HepG2 (cell line): ENCODE results near the gene PDP2. TPM values are rescaled to one million over a fixed set of nuclear protein-coding genes. Genes with fewer than 3 reads are reported as not detected.
A peak's percentile ranks its signal among the peaks of the same experiment; 100 is the strongest.

Source experiments
- ARID4A ChIP-seq: sonication (generic); formaldehyde crosslinking; IDR thresholded peaks from 2 replicates; pipeline ENCODE4 v1.5.0; 2020; ENCODE audit warnings: mild to moderate bottlenecking, missing genetic modification reagents, borderline replicate concordance
- BCL6 ChIP-seq: IDR thresholded peaks from 2 replicates; pipeline ENCODE4 v1.6.1; 2016; ENCODE audit warnings: missing genetic modification reagents, missing compliant biosample characterization
- DMAP1 ChIP-seq: IDR thresholded peaks from 2 replicates; pipeline ENCODE4 v1.6.1; 2016
- E2F5 ChIP-seq: sonication (generic); formaldehyde crosslinking; conservative IDR thresholded peaks from 2 replicates; pipeline ENCODE4 v1.4.0; 2020; ENCODE audit warnings: missing genetic modification reagents
- ELF4 ChIP-seq: sonication (generic); formaldehyde crosslinking; IDR thresholded peaks from 2 replicates; pipeline ENCODE4 v1.5.0; 2020; ENCODE audit warnings: missing genetic modification reagents, mild to moderate bottlenecking, moderate library complexity, borderline replicate concordance
- GFI1 ChIP-seq: sonication (generic); formaldehyde crosslinking; IDR thresholded peaks from 2 replicates; pipeline ENCODE4 v1.5.0; 2020; ENCODE audit warnings: missing genetic modification reagents, mild to moderate bottlenecking, borderline replicate concordance
- HNRNPH1 ChIP-seq: fragments of 200-400 bp; formaldehyde crosslinking; optimal IDR thresholded peaks from 2 replicates; pipeline ENCODE3; 2017; ENCODE audit warnings: mild to moderate bottlenecking, low read depth, low read length
- NFRKB ChIP-seq: fragments of 450-650 bp; IDR thresholded peaks from 2 replicates; pipeline ENCODE4 v1.6.1; 2017
- NONO ChIP-seq, 2 experiments: fragments of 450-650 bp in 1 of 2; sonication (generic) in 1 of 2; formaldehyde crosslinking in 1 of 2; IDR thresholded peaks in 1 of 2; conservative IDR thresholded peaks in 1 of 2; 2 replicates each; pipeline versions ENCODE4 v1.6.1 to v1.8.0; 2017 to 2022; ENCODE audit warnings: mild to moderate bottlenecking in 1 of 2, missing genetic modification reagents in 1 of 2, moderate library complexity in 1 of 2
- REPIN1 ChIP-seq: sonication (generic); formaldehyde crosslinking; IDR thresholded peaks from 2 replicates; pipeline ENCODE4 v1.8.0; 2022; ENCODE audit warnings: missing genetic modification reagents, low read depth, mild to moderate bottlenecking, borderline replicate concordance
- YY1 ChIP-seq: IDR thresholded peaks from 2 replicates; pipeline ENCODE4 v1.6.1; 2011; ENCODE audit warnings: low read length, low read depth, moderate library complexity, mild to moderate bottlenecking; ENCODE audit not compliant: insufficient read depth, insufficient replicate concordance
- ZBTB20 ChIP-seq: sonication (generic); formaldehyde crosslinking; IDR thresholded peaks from 2 replicates; pipeline ENCODE4 v1.8.1; 2023; ENCODE audit warnings: missing genetic modification reagents, low read depth, mild to moderate bottlenecking, borderline replicate concordance
- ZNF225 ChIP-seq: sonication (generic); formaldehyde crosslinking; IDR thresholded peaks from 2 replicates; pipeline ENCODE4 v1.4.0; 2020; ENCODE audit warnings: mild to moderate bottlenecking, missing genetic modification reagents
- ZNF552 ChIP-seq: sonication (generic); formaldehyde crosslinking; IDR thresholded peaks from 2 replicates; pipeline ENCODE4 v1.9.0; 2022; ENCODE audit warnings: missing genetic modification reagents, mild to moderate bottlenecking, borderline replicate concordance
- ZNF577 ChIP-seq: sonication (generic); formaldehyde crosslinking; IDR thresholded peaks from 2 replicates; pipeline ENCODE4 v1.4.0; 2020; ENCODE audit warnings: mild to moderate bottlenecking, low read depth, missing genetic modification reagents, borderline replicate concordance
- ZNF616 ChIP-seq: sonication (generic); formaldehyde crosslinking; IDR thresholded peaks from 2 replicates; pipeline ENCODE4 v1.5.0; 2020; ENCODE audit warnings: low read depth, mild to moderate bottlenecking, missing genetic modification reagents
- ZNF644 ChIP-seq: IDR thresholded peaks from 2 replicates; pipeline ENCODE4 v1.6.1; 2016; ENCODE audit warnings: low read depth
- ZNF724P ChIP-seq: sonication (generic); formaldehyde crosslinking; IDR thresholded peaks from 2 replicates; pipeline ENCODE4 v1.8.0; 2022; ENCODE audit warnings: missing genetic modification reagents, borderline replicate concordance
- ZNF775 ChIP-seq: sonication (generic); formaldehyde crosslinking; IDR thresholded peaks from 2 replicates; pipeline ENCODE4 v1.4.0; 2020; ENCODE audit warnings: missing genetic modification reagents, mild to moderate bottlenecking, moderate library complexity, borderline replicate concordance
- ZSCAN5A ChIP-seq: sonication (generic); formaldehyde crosslinking; IDR thresholded peaks from 2 replicates; pipeline ENCODE4 v1.8.0; 2022; ENCODE audit warnings: mild to moderate bottlenecking, missing genetic modification reagents, borderline replicate concordance
- polyA plus RNA-seq, 8 experiments: library from polyadenylated mRNA; depleted of rRNA in 3 of 8; stranded (reverse) in 7 of 8; unstranded in 1 of 8; fragments of >200 nt; fragmentation: Illumina TruSeq in 4 of 8; extraction: Trizol in 4 of 8; gene quantifications; 2 replicates each; pipeline versions ENCODE4 v1.2.1 to v1.2.3, GENCODE V29; 2011 to 2016; ENCODE audit warnings: low read depth in 4 of 8, missing spikeins in 1 of 8, mixed read lengths in 1 of 8; ENCODE audit not compliant: insufficient read depth in 1 of 8
- total RNA-seq, 5 experiments: library from RNA; depleted of rRNA; stranded (reverse); fragments of >200 nt; fragmentation: Illumina TruSeq; extraction: Trizol; gene quantifications; 2 replicates each; pipeline ENCODE4 v1.2.3, GENCODE V29; 2016; ENCODE audit warnings: low read depth in 1 of 5
- TF ChIP-seq, protein P1 (sequence below): sonication (generic); formaldehyde crosslinking; IDR thresholded peaks from 2 replicates; pipeline ENCODE4 v1.5.0; 2020; ENCODE audit warnings: missing genetic modification reagents

The PDP2 gene
- total and polyA plus RNA-seq, 2 of the 13 experiments (the other 11 are each of a cell fraction or from before 2014, with no cell fraction given): 12.8 to 15.8 TPM

- no peak for TF ChIP-seq YY1
- peak; percentile 96 for TF ChIP-seq ZNF552 (CRISPR knock-in tag)
- TF ChIP-seq ZNF644 (CRISPR knock-in tag): peak; percentile 44; the same call in 1 of the 2 replicates
- TF ChIP-seq GFI1 (CRISPR knock-in tag): peak; percentile 70; the same call in 1 of the 2 replicates
- peak; percentile 59; the same call in 1 of the 2 replicates for TF ChIP-seq ZBTB20 (CRISPR knock-in tag)
- TF ChIP-seq ZNF616: peak; percentile 66
- no peak for TF ChIP-seq NONO (IDR thresholded peaks at IDR 0.05)
- TF ChIP-seq NONO (CRISPR knock-in tag; conservative IDR thresholded peaks at IDR 0.05): peak; percentile 77
- peak; percentile 99 for TF ChIP-seq ARID4A (CRISPR knock-in tag)
- no peak for TF ChIP-seq HNRNPH1
- TF ChIP-seq, protein P1, sequence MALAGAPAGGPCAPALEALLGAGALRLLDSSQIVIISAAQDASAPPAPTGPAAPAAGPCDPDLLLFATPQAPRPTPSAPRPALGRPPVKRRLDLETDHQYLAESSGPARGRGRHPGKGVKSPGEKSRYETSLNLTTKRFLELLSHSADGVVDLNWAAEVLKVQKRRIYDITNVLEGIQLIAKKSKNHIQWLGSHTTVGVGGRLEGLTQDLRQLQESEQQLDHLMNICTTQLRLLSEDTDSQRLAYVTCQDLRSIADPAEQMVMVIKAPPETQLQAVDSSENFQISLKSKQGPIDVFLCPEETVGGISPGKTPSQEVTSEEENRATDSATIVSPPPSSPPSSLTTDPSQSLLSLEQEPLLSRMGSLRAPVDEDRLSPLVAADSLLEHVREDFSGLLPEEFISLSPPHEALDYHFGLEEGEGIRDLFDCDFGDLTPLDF (CRISPR knock-in tag): peak; percentile 96
- peak; percentile 80; the same call in 1 of the 2 replicates for TF ChIP-seq ZNF775
- TF ChIP-seq ZNF577 (CRISPR knock-in tag): peak; percentile 90; the same call in 1 of the 2 replicates
- TF ChIP-seq ELF4 (CRISPR knock-in tag): peak; percentile 75; the same call in 1 of the 2 replicates
- TF ChIP-seq ZNF724P (CRISPR knock-in tag): no peak; the same call in 1 of the 2 replicates
- peak; percentile 95 for TF ChIP-seq DMAP1 (CRISPR knock-in tag)
- peak; percentile 64; the same call in 1 of the 2 replicates for TF ChIP-seq E2F5 (CRISPR knock-in tag)
- TF ChIP-seq REPIN1 (CRISPR knock-in tag): peak; percentile 82
- TF ChIP-seq NFRKB: no peak
- TF ChIP-seq BCL6 (CRISPR knock-in tag): peak; percentile 48
- TF ChIP-seq ZNF225 (CRISPR knock-in tag): peak; percentile 97
- TF ChIP-seq ZSCAN5A (CRISPR knock-in tag): peak; percentile 80; the same call in 1 of the 2 replicates
Observed at GRCh38 chr16:66880288-66881013, at the start of gene PDP2 (continued).
